HG03469 (cell line): ENCODE results near the gene REV1.
"Not testable (repeated sequence)": the region's sequence is repeated elsewhere in the genome, so short reads cannot be mapped to it uniquely, and the experiment has no call there.

ENCODE experiments used
- ATAC-seq: cut with Tn5 transposase; IDR thresholded peaks from one replicate; pipeline ENCODE4 v1.9.1; 2021; ENCODE audit warnings: mild to moderate bottlenecking, moderate library complexity, moderate number of reproducible peaks; ENCODE audit not compliant: unreplicated experiment

Gene REV1

GRCh38 chr2:99489761-99490622 is at the start of gene REV1:
Gene REV1 (minus strand): TSS chr2:99490017. CDS start chr2:99464975, 25,042 bp downstream.
- peak; percentile 67 for ATAC-seq

- no peak for ATAC-seq
Observed at GRCh38 chr2:99537910-99538485, 48.2 kb upstream of the REV1 start.

DNA sequence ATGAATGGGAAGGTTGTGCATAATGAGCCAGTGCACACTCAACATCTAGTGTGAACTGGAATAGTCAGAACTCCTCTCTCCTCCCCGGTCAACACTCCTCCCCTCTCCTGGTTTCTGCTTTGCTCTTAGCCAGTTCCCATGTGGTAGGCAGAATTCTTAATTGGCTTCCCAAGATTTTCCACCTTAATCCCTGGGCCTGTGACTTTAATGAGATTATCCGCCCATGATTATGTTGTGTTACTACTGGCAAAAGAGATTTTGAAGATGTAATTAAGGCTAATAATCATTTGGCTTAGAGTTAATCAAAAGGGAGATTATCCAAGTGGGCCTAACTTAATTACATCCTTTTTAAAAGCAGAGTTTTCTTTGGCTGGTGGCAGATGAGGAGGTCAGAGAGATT is 34.2 kb upstream of the REV1 start:
- no peak for ATAC-seq

GRCh38 chr2:99522157-99522556 is 32.3 kb upstream of the REV1 start:
- no peak for ATAC-seq

DNA sequence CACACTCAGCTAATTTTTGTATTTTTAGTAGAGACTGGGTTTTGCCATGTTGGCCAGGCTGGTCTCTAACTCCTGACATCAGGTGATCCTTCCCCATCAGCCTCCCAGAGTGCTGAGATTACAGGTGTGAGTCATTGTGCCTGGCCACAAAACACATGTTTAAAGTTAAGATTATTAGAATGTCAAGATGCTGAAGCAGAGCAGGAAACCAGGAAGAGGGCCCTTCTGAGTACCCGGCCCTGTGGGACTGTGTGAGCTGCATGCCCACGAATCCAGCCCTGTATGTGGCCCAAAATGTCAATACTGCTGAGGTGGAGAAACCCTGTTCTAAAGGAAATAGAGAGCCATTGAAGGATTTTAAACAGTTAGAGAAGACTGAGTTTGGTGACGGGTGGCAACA is 31.0 kb upstream of the REV1 start:
- no peak for ATAC-seq

- ATAC-seq = no peak
Observed at GRCh38 chr2:99520195-99520594, 30.4 kb upstream of the REV1 start.

DNA sequence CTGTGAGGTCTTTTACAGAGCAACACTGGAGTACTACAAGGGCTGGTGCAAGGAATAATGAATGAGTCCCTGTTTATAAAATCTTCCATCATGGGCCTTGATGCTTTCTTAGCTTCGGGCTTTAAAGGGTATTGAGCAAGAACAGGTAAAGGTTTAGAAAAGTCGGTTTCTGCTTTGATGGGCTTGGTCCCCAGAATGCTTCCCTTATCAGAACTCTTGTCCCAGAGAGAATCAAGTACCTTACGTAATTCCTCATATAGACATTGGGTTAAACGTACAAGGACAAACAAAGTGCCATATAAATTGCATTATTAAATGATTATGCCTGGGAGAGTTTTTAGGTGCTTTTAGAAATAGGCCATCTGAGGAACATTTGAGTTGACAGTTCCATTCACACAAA is 24.5 kb upstream of the REV1 start:
- ATAC-seq = no peak

- ATAC-seq = no peak
Observed at GRCh38 chr2:99512181-99512591, 22.4 kb upstream of the REV1 start.

- no peak for ATAC-seq
Observed at GRCh38 chr2:99509387-99509786, 19.6 kb upstream of the REV1 start.

DNA sequence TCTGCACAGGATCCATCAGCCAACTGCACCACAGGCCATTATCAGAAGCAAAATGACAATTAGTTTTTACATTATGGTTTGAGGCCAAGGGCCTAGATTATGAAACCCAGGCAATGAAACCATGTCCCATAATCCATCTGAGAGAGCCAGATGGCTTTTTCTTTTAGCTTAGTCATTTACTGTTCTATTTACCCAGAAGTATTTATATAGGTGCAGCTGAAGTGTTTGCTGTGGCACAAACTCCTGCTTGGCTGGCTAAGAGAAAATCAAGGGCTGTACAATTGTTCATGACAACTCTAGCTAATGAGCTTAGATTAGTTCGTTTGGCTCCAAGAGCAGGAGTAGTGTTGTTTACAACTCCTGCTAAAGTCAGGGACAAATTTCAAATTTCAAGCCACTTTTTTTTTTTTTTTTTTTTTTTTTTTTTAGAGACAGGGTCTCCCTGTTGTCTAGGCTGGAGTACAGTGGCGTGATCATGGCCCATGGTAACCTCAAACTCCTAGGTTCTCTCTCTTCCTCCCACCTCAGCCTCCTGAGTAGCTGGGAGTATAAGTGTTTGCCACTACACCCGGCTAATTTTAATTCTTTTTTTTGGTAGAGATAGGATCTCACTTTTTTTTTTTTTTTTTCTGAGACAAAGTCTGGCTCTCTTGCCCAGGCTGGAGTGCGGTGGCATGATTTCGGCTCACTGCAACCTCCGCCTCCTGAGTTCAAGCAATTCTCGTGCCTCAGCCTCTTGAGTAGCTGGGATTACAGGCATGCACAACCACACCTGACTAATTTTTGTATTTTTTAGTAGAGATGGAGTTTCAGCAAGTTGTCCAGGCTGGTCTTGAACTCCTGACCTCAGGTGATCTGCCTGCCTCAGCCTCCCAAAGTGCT is 18.4 kb upstream of the REV1 start:
- no peak for ATAC-seq

DNA sequence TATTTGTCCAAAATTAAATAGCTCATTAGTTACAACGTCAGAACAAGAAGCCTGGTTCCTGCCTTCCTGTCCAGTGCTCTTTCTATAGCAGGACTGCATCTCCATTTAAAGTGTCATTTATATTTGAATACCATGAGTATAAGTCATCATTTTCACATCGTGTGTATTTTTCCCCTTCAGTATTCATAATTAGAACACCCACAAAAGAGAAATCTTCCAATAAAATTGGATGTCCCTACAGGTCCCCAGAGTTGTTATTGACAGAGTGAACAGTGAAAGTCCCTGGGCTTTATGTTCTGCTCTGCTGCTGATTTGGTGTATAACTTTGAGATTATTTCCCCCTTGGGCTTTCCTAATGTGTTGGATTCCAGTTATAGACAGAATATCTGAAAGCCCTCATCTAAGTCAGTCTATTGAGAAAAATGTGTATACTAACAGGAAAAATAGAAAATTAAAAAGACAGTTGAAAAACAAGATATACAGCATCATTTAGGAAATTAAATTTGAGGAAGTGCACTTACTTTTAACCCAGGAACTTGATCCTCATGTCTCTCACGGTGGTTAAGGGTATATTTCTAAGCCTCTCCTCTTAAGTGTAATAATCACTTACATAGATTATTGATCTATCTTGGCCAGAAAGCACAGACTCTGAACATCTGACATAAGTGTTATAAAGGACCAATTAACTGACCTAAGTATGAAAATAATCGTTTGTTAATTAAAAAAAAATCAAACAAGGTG is 15.2 kb upstream of the REV1 start:
- ATAC-seq = no peak

GRCh38 chr2:99503662-99504416 is 14.0 kb upstream of the REV1 start:
- ATAC-seq = not testable (repeated sequence)

- no peak for ATAC-seq
Observed at GRCh38 chr2:99496021-99496420, 6.2 kb upstream of the REV1 start.

GRCh38 chr2:99495115-99495860 is 5.5 kb upstream of the REV1 start:
- no peak for ATAC-seq

GRCh38 chr2:99492721-99493120 is 2.9 kb upstream of the REV1 start:
- no peak for ATAC-seq

DNA sequence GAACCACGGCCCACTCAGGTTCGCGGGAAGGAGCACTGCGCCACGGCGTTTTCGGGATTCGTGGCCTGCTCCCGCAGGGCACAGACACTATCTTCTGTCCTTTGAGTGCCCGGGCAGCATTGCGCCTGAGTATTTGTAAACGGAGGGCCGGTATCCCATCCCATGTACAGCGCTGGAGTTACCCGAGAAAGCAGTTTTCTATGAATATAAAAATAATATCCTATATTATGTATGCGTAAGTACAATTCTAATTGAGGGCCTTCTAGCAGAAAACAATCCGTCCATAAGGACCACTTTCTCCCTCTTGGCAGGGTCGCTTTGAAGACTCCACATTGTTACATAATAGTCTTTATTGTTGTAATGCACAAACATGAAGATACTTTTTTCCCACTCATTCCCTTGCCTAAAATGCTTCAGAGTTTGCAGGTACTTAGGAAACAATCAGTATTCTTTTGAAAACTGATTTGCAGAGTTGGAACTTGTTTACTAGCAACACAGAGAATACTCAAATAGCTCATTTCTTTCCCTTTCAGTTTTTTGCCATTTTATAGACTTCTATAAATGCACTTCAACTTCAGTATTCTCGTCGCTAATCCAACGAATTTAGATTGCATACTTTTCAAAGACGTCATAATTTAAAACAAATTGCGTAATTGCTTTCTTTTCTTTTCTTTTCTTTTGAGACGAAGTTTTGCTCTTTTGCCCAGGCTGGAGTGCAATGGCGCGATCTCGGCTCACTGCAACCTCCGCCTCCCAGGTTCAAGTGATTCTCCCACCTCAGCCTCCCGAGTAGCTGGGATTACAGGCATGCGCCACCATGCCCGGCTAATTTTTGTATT is 1.0 kb upstream of the REV1 start:
- no peak for ATAC-seq

- ATAC-seq = peak; percentile 17
Observed at GRCh38 chr2:99489063-99489760, 605 bp downstream of the REV1 start.

- no peak for ATAC-seq
Observed at GRCh38 chr2:99488539-99489062, 1.2 kb downstream of the REV1 start.
